ENCODE data around the gene OR8H2.
"Not testable (repeated sequence)": the region's sequence is repeated elsewhere in the genome, so short reads cannot be mapped to it uniquely, and the experiment has no call there.

The OR8H2 gene

GRCh38 chr11:56103210-56103737 lies at the start of gene OR8H2:
Gene OR8H2, plus strand, starts transcription at chr11:56103687. Its CDS starts 1,356 bp downstream, at chr11:56105043.
- DNase-seq, result no peak

GRCh38 chr11:56056366-56056765 lies 47.1 kb upstream of the OR8H2 start:
- DNase-seq, result not testable (repeated sequence)

DNA sequence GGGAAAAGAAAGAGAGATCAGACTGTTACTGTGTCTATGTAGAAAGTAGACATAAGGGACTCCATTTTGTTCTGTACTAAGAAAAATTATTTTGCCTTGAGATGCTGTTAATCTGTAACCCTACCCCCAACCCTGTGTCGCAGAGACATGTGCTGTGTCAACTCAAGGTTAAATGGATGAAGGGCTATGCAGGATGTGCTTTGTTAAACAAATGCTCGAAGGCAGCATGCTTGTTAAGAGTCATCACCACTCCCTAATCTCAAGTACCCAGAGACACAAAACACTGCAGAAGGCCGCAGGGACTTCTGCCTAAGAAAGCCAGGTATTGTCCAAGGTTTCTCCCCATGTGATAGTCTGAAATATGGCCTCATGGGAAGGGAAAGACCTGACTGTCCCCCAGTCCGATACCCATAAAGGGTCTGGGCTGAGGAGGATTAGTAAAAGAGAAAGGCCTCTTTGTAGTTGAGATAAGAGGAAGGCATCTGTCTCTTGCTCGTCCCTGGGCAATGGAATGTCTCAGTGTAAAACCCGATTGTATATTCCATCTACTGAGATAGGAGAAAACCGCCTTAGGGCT lies 45.7 kb upstream of the OR8H2 start:
- not testable (repeated sequence) for DNase-seq

DNA sequence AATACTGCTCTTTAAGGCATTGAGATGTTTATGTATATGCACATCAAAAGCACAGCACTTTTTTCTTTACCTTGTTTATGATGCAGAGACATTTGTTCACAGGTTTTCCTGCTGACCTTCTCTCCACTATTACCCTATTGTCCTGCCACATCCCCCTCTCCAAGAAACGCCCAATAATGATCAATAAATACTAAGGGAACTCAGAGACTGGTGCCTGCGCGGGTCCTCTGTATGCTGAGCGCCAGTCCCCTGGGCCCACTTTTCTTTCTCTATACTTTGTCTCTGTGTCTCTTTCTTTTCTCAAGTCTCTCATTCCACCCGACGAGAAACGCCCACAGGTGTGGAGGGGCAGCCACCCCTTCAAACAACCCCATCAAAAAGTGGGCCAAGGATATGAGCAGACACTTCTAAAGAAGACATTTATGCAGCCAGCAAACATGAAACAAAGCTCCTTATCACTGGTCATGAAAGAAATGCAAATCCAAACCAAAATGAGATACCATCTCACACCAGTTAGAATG lies 45.2 kb upstream of the OR8H2 start:
- not testable (repeated sequence) for DNase-seq

DNA sequence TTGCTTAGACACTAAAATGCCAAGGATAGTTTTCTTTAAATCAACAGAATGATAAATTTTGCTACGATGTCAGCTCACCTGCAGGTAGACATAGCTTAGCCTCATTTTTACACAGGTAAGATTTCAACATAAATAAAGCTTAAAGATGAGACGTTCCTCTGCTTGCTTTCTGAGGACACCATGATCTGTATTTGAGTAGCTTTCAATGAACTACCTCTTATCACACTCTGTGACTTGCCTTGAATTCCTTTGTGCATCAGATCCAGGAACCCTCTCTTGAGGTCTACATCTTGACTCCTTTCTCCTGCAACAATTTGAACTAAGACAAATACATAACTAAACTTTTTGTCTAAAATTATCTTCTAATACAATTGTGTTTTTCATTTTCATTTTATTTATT lies 36.5 kb upstream of the OR8H2 start:
- DNase-seq, result no peak

- no peak for DNase-seq
Observed at GRCh38 chr11:56089697-56090096, 13.8 kb upstream of the OR8H2 start.

GRCh38 chr11:56093008-56093407 lies 10.5 kb upstream of the OR8H2 start, which contains the start of gene OR8I2:
Gene OR8I2, plus strand, starts transcription at chr11:56093308. Its CDS starts 0 bp downstream, at chr11:56093308.
- no peak for DNase-seq

DNA sequence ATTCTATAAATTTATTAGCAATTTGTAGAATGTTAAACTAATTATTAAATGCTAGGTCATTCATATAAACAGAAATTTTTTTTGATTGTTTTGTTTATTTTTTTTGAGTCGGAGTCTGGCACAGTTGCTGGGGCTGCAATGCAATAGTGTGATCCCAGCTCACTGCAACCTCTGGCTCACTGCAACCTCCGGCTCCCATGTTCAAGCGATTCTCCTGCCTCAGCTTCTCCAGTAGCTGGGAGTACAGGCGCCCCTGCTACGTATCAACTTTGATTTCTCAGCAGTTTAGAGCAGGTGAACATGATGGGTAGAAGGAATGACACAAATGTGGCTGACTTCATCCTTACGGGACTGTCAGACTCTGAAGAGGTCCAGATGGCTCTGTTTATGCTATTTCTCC lies 18.6 kb downstream of the OR8H2 start, which contains the start of gene OR8H3:
Gene OR8H3, plus strand, starts transcription at position 301 of the 400 bp plus-strand sequence. Its CDS starts 0 bp downstream, at position 301.
- DNase-seq, result no peak

DNA sequence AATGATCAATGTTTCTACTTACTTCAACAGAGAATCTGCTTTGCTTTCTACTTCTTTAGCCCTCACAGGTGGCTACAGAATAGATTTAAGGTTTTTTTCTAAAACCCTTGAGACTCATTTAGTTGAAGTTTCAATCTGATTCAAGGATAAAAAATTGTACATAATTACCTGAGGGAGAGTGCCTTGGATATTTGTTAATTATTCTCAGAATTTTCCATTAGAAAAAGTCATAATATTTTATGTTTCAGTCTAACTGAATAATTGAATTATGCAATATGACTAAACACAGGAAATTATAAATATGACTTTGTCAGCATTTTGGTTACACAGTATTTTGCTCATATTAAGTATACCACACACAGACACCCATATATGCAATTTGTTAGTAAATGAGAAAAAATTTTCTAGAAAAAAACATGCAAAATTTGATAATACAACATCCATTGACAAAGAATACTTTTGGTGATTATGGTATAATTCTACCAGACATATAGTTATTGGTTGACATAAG lies 36.7 kb downstream of the OR8H2 start, which contains the start of gene OR8J3:
Gene OR8J3, minus strand, starts transcription at position 51 of the 511 bp plus-strand sequence. CDS start 2,483 bp downstream, outside the sequence.
- DNase-seq, result no peak

GRCh38 chr11:56143681-56144080 lies 40.2 kb downstream of the OR8H2 start:
- not testable (repeated sequence) for DNase-seq

DNA sequence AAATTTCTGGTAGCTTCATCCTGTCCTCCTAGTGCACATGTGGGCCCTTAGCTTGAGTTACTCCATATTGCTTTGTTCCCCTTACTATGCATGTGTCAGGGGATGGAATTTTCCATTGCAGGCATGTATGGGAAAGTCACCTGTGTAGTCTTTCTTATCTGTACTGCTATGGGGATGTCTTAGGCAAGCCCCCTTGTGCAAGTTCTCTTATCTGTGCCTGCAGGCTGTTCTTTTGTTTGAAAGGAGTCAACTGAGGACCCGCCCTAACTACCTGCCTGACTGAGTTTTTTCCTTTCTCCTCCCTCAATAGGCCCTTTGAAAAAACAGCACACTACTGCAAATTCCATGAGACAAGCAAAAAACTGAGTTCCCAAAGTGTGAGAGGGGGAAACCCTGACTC lies 47.9 kb downstream of the OR8H2 start:
- no peak for DNase-seq

GRCh38 chr11:56152333-56152732 lies 48.8 kb downstream of the OR8H2 start:
- DNase-seq, result no peak
